IMR-90 (cell line): ENCODE results near the gene IKZF4. TPM values are rescaled to one million over a fixed set of nuclear protein-coding genes. Genes with fewer than 3 reads are reported as not detected.

Source experiments
- ATAC-seq: fragments of 200-7000 bp; cut with Tn5 transposase; 2 replicates; pipeline ENCODE4 v1.9.1; 2020; ENCODE audit warnings: low read depth, mild to moderate bottlenecking, moderate library complexity
- BruUV-seq: library from RNA; stranded (reverse); fragments of 400-500 nt; replicated peaks from 2 replicates; lab custom pipeline; 2021; lab: Mats Ljungman, UMichigan
- CTCF ChIA-PET: fragments of 300-600 bp; formaldehyde crosslinking; extraction: SDS; loops from one replicate; lab custom pipeline; 2021; ENCODE audit warnings: antibody characterized with exemption; lab: Yijun Ruan, JAX
- POLR2A ChIA-PET: fragments of 300-600 bp; sonication (Branson Sonifier 250); formaldehyde crosslinking; loops from one replicate; lab custom pipeline; 2022; ENCODE audit warnings: antibody characterized with exemption; ENCODE audit not compliant: unreplicated experiment; lab: Charles Lee
- DNase-seq: peaks from one replicate; pipeline ENCODE4 v3.0.0; 2013
- H2AFZ ChIP-seq: replicated peaks from 2 replicates; pipeline ENCODE3; 2013; ENCODE audit warnings: low read length, mild to moderate bottlenecking; ENCODE audit not compliant: poor library complexity
- H2AK5ac ChIP-seq: 2 replicates; pipeline ENCODE4 v1.6.1; 2013; ENCODE audit warnings: low read depth, low read length, inconsistent platforms
- H2AK9ac ChIP-seq: replicated peaks from 2 replicates; pipeline ENCODE3; 2013; ENCODE audit warnings: mild to moderate bottlenecking, low read depth, low read length, moderate library complexity; ENCODE audit not compliant: poor library complexity
- H2BK120ac ChIP-seq: 2 replicates; pipeline ENCODE4 v1.6.1; 2013; ENCODE audit warnings: low read depth, low read length, inconsistent platforms
- H2BK15ac ChIP-seq: 3 replicates; pipeline ENCODE4 v1.6.1; 2013; ENCODE audit warnings: low read depth, low read length, inconsistent platforms
- H2BK20ac ChIP-seq: 2 replicates; pipeline ENCODE4 v1.6.1; 2013; ENCODE audit warnings: low read depth, mild to moderate bottlenecking, inconsistent platforms, low read length, moderate library complexity
- H2BK5ac ChIP-seq: 2 replicates; pipeline ENCODE4 v1.6.1; 2013; ENCODE audit warnings: mild to moderate bottlenecking, low read depth, low read length, inconsistent platforms; ENCODE audit not compliant: poor library complexity, severe bottlenecking
- H3K14ac ChIP-seq: replicated peaks from 2 replicates; pipeline ENCODE4 v1.6.1; 2013; ENCODE audit warnings: low read depth, low read length, inconsistent platforms
- H3K18ac ChIP-seq: 2 replicates; pipeline ENCODE4 v1.6.1; 2013; ENCODE audit warnings: low read depth, low read length, control low read depth
- H3K23ac ChIP-seq: 2 replicates; pipeline ENCODE4 v1.6.1; 2013; ENCODE audit warnings: low read depth, low read length, inconsistent platforms
- H3K27ac ChIP-seq: 2 replicates; pipeline ENCODE4 v1.5.1; 2013; ENCODE audit warnings: mild to moderate bottlenecking, control low read depth, low read length; ENCODE audit not compliant: insufficient read depth
- H3K27me3 ChIP-seq: 2 replicates; pipeline ENCODE4 v1.6.1; 2013; ENCODE audit warnings: low read length; ENCODE audit not compliant: control insufficient read depth, insufficient read depth
- H3K36me3 ChIP-seq: 2 replicates; pipeline ENCODE4 v1.6.1; 2013; ENCODE audit warnings: low read length, mixed read lengths; ENCODE audit not compliant: control insufficient read depth, insufficient read depth
- H3K4ac ChIP-seq: 2 replicates; pipeline ENCODE4 v1.6.1; 2013; ENCODE audit warnings: low read depth, low read length, inconsistent platforms
- H3K4me1 ChIP-seq: 2 replicates; pipeline ENCODE4 v1.6.1; 2013; ENCODE audit warnings: low read length, mixed read lengths; ENCODE audit not compliant: control insufficient read depth, insufficient read depth
- H3K4me2 ChIP-seq: 2 replicates; pipeline ENCODE4 v1.6.1; 2013; ENCODE audit warnings: low read depth, mild to moderate bottlenecking, control low read depth, low read length, moderate library complexity
- H3K4me3 ChIP-seq: 2 replicates; pipeline ENCODE4 v1.5.1; 2013; ENCODE audit warnings: low read depth, mild to moderate bottlenecking, control low read depth, low read length, moderate library complexity; ENCODE audit not compliant: insufficient read depth
- H3K56ac ChIP-seq: 2 replicates; pipeline ENCODE4 v1.6.1; 2013; ENCODE audit warnings: low read length, inconsistent platforms; ENCODE audit not compliant: insufficient read depth; ENCODE audit errors: extremely low read depth
- H3K79me1 ChIP-seq, 2 experiments: 2 replicates each; pipeline ENCODE4 v1.6.1; 2013; ENCODE audit warnings: low read length in 2 of 2, inconsistent platforms in 1 of 2, low read depth in 1 of 2
- H3K9ac ChIP-seq: 2 replicates; pipeline ENCODE4 v1.6.1; 2013; ENCODE audit warnings: low read depth, low read length, control low read depth
- H3K9me1 ChIP-seq: 2 replicates; pipeline ENCODE4 v1.6.1; 2013; ENCODE audit warnings: low read length, inconsistent platforms; ENCODE audit not compliant: insufficient read depth
- H3K9me3 ChIP-seq: 2 replicates; pipeline ENCODE4 v1.6.1; 2013; ENCODE audit warnings: low read length; ENCODE audit not compliant: control insufficient read depth, insufficient read depth
- H4K20me1 ChIP-seq: 2 replicates; pipeline ENCODE4 v1.6.1; 2013; ENCODE audit warnings: low read length, inconsistent platforms; ENCODE audit not compliant: insufficient read depth
- H4K5ac ChIP-seq: 2 replicates; pipeline ENCODE4 v1.6.1; 2013; ENCODE audit warnings: mild to moderate bottlenecking, low read depth, low read length, control low read depth
- H4K8ac ChIP-seq, 2 experiments: 2 replicates each; pipeline ENCODE4 v1.6.1; 2013; ENCODE audit warnings: low read depth in 2 of 2, low read length in 2 of 2, control low read depth in 1 of 2, inconsistent platforms in 1 of 2
- H4K91ac ChIP-seq: 2 replicates; pipeline ENCODE4 v1.6.1; 2013; ENCODE audit warnings: low read depth, low read length, inconsistent platforms; ENCODE audit not compliant: insufficient read depth
- CEBPB ChIP-seq: IDR thresholded peaks from 2 replicates; pipeline ENCODE4 v1.6.1; 2012; ENCODE audit warnings: low read depth, low read length, improper control_type of control experiment
- FOS ChIP-seq: fragments of 150-350 bp; IDR thresholded peaks from 2 replicates; pipeline ENCODE4 v1.6.1; 2016; ENCODE audit warnings: low read depth, low read length
- MAFK ChIP-seq: IDR thresholded peaks from 2 replicates; pipeline ENCODE4 v1.6.1; 2012; ENCODE audit warnings: low read depth, low read length, improper control_type of control experiment
- MXI1 ChIP-seq: IDR thresholded peaks from 2 replicates; pipeline ENCODE4 v1.6.1; 2012; ENCODE audit warnings: low read depth, mild to moderate bottlenecking, low read length, moderate library complexity, borderline replicate concordance
- RAD21 ChIP-seq: IDR thresholded peaks from 2 replicates; pipeline ENCODE4 v1.6.1; 2012; ENCODE audit warnings: low read length, improper control_type of control experiment
- RCOR1 ChIP-seq: IDR thresholded peaks from 2 replicates; pipeline ENCODE4 v1.6.1; 2012; ENCODE audit warnings: mild to moderate bottlenecking, low read length, improper control_type of control experiment; ENCODE audit not compliant: insufficient replicate concordance
- RFX5 ChIP-seq: IDR thresholded peaks from 2 replicates; pipeline ENCODE4 v1.8.0; 2012; ENCODE audit warnings: low read depth, mild to moderate bottlenecking, low read length, moderate library complexity
- SMC3 ChIP-seq: fragments of 150-350 bp; IDR thresholded peaks from 2 replicates; pipeline ENCODE4 v1.6.1; 2016; ENCODE audit warnings: low read depth, mild to moderate bottlenecking, antibody characterized with exemption, low read length, moderate library complexity
- WGBS, 2 experiments: methylation state at CpG; one replicate each; pipeline versions ENCODE4 v1.1.5 to v1.1.7; 2013; ENCODE audit warnings: missing lambda C conversion rate in 2 of 2; ENCODE audit not compliant: insufficient read length in 1 of 2; ENCODE audit errors: extremely low coverage in 2 of 2; 5-methylcytosine and 5-hydroxymethylcytosine counted together
- dilution Hi-C: fragments of 300-500 bp; cut with HindIII; formaldehyde crosslinking; loops from one replicate; pipeline ENCODE4 v1.14.3; 2018; ENCODE audit warnings: low sequenced_read_pairs; ENCODE audit not compliant: unreplicated experiment
- in situ Hi-C: fragments of 300-500 bp; cut with MboI; formaldehyde crosslinking; loops from 3 replicates; pipeline ENCODE4 v1.14.3; 2019; ENCODE audit warnings: low sequenced_read_pairs, inconsistent platforms, mixed read lengths
- intact Hi-C: fragments of 100-400 bp; cut with micrococcal nuclease; formaldehyde crosslinking; loops from 2 replicates; pipeline ENCODE4 v1.10.0; 2022
- polyA plus RNA-seq, 3 experiments: library from polyadenylated mRNA; depleted of rRNA; stranded (reverse); fragments of >200 nt; gene quantifications; 2 replicates each; pipeline ENCODE4 v1.2.3, GENCODE V29; 2012; ENCODE audit warnings: low replicate concordance in 1 of 3
- total RNA-seq: library from RNA; depleted of rRNA; stranded (reverse); fragments of >200 nt; gene quantifications from 2 replicates; pipeline ENCODE4 v1.2.3, GENCODE V29; 2012
- TF ChIP-seq, protein P1 (sequence below): fragments of 150-350 bp; IDR thresholded peaks from 2 replicates; pipeline ENCODE4 v1.6.1; 2017; ENCODE audit warnings: mild to moderate bottlenecking, antibody characterized with exemption, low read length, low read depth

The IKZF4 gene
- total and polyA plus RNA-seq, 2 of the 4 experiments (the other 2 are of a cell fraction) = 1.8 to 7.1 TPM

DNA sequence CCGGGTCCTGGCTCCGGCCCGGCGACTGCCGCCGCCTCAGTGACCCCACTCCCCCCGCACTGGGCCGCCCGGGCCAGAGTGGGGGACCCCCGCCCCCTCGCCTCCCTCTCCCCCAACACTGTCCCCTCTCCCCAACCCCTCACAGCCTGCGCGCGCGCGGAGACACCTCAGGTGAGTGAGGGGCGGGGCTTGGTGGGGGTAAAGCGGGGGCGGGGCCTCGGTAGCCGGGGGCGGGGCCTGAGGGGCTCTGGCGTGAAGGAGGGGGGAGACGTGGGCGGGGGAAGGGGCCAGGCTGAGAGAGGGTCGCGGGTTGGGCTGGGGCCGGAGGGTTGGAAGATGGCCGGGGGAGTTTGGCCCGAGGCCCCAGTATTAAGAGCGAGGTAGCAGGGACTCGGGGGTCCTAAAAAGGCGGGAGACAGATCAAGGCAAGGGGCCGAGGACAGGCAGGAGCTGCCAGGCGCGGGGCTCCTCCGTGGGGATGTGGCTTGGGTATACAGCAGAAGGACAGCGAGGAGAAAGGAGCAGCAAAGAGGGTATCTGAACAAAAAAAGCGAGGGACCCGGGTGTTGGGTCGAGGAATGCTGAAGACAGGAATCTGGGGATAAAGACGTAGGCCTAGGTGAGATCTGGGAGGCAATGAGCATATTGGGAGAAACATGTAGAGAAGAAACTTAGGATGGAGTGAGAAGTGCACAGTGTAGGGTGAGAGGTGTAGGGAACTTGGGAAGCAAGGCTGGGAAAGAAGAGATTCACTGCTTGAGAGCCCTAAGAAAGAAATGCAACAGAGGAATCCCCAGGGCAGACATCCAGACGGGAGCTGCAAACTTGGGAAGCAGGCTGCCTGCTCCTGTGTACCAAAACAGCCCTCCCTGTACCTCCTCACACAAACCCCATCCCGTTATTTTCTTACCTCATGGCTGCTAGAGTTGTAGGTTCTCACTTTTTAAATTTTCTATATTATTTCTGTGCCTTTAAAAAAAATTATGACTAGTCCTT, 13.0 kb upstream of the IKZF4 start (continued):
- TF ChIP-seq SMC3 (no peak), FOS (no peak), RAD21 (no peak)

DNA sequence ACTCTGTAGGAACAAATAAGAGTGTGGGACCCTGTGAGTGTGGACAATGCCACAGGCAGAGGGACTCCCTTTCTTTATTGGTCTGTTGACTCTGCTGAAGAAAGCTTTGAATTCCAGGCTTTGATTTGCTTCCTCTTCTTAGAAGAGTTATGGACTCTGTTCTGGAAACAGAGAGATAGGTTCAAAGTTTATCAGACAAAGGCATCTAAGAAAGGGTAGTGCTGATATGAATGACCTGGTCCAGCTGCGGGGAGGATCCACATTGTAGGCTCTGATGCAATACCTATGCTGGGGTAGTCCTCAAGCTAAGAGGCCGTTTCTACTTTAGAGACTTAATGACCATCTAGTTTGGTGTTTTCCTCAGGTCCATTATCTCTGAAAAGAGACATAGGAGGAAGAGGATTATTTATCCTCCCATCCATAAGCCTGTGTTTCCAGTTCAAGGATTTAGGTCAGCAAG, 10.7 kb upstream of the IKZF4 start:
- Histone ChIP-seq H2BK5ac (no peak overlapping the region), H3K36me3 (no peaks in the 10 kb centered on the region; the same call in 1 of the 2 replicates), H3K23ac (no peak overlapping the region), H2AK9ac (no peak overlapping the region), H3K4me3 (no peak overlapping the region), H3K4me2 (no peak overlapping the region), H3K56ac (no peak overlapping the region), H3K4ac (no peak overlapping the region), H3K14ac (no peak overlapping the region), H4K5ac (no peak overlapping the region), H3K27me3 (no peaks in the 10 kb centered on the region), H2AFZ (no peak overlapping the region), H3K79me1 (peaks cover 3 to 12% of the 10 kb centered on the region in 2 experiments; a peak in 3 of 4 replicates), H2BK120ac (no peak overlapping the region), H3K9me1 (peaks cover 7% of the 10 kb centered on the region), H3K18ac (no peak overlapping the region), H3K27ac (no peak overlapping the region), H3K9ac (no peak overlapping the region), H4K20me1 (no peaks in the 10 kb centered on the region), H2BK15ac (no peak overlapping the region), H3K4me1 (no peaks in the 10 kb centered on the region), H3K9me3 (no peaks in the 10 kb centered on the region), H4K8ac (no peak overlapping the region), H2AK5ac (no peak overlapping the region), H4K91ac (no peak overlapping the region), H2BK20ac (no peak overlapping the region)
- dilution Hi-C loops = no loop called here
- in situ Hi-C loops = no loop called here
- no TSS peak for BruUV-seq
- ChIA-PET CTCF (no interaction called here), POLR2A (no interaction called here)
- TF ChIP-seq FOS (no peak), MXI1 (no peak), MAFK (no peak), RFX5 (no peak), RCOR1 (no peak), CEBPB (peak; percentile 53), SMC3 (no peak)
- TF ChIP-seq, protein P1, sequence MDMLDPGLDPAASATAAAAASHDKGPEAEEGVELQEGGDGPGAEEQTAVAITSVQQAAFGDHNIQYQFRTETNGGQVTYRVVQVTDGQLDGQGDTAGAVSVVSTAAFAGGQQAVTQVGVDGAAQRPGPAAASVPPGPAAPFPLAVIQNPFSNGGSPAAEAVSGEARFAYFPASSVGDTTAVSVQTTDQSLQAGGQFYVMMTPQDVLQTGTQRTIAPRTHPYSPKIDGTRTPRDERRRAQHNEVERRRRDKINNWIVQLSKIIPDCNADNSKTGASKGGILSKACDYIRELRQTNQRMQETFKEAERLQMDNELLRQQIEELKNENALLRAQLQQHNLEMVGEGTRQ = no peak
- no CpG with 5 or more reads among the region's 2 CpGs for WGBS, 2 experiments
- DNase-seq (no peak), ATAC-seq (no peak)
- intact Hi-C loops = no loop called here
